Peyer's patch (tissue), 4 donors: Measurements from ENCODE around the gene ACTL8.

Experiments
- CTCF ChIP-seq, 6 experiments: fragments of 450-650 bp in 4 of 6; fragments of 200-600 bp in 2 of 6; sonication (generic) in 1 of 6; IDR thresholded peaks; one replicate each; pipeline ENCODE4 v1.5.1; 2017 to 2019; ENCODE audit warnings: antibody characterized with exemption in 6 of 6, mild to moderate bottlenecking in 3 of 6, moderate library complexity in 1 of 6
- POLR2A ChIP-seq, 2 donors: fragments of 450-650 bp; IDR thresholded peaks; one replicate each; pipeline ENCODE4 v1.5.1; 2017; ENCODE audit warnings: antibody characterized with exemption in 2 of 2, mild to moderate bottlenecking in 2 of 2, moderate library complexity in 2 of 2

- TF ChIP-seq POLR2A (IDR thresholded peaks at IDR 0.05) (no peak), CTCF (IDR thresholded peaks at IDR 0.05) (no peak)
Measured at GRCh38 chr1:17733661-17734060, 21.5 kb upstream of the ACTL8 start.
